ENCODE measurements around the gene ZNF732.

- TF ChIP-seq, protein P1, sequence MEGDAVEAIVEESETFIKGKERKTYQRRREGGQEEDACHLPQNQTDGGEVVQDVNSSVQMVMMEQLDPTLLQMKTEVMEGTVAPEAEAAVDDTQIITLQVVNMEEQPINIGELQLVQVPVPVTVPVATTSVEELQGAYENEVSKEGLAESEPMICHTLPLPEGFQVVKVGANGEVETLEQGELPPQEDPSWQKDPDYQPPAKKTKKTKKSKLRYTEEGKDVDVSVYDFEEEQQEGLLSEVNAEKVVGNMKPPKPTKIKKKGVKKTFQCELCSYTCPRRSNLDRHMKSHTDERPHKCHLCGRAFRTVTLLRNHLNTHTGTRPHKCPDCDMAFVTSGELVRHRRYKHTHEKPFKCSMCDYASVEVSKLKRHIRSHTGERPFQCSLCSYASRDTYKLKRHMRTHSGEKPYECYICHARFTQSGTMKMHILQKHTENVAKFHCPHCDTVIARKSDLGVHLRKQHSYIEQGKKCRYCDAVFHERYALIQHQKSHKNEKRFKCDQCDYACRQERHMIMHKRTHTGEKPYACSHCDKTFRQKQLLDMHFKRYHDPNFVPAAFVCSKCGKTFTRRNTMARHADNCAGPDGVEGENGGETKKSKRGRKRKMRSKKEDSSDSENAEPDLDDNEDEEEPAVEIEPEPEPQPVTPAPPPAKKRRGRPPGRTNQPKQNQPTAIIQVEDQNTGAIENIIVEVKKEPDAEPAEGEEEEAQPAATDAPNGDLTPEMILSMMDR (IDR thresholded peaks at IDR 0.05; ENCODE audit: poor library complexity, severe bottlenecking), result no peak
- TF ChIP-seq POLR2AphosphoS5 (IDR thresholded peaks at IDR 0.05), result no peak
These were observed 63.0 kb downstream of the ZNF732 start for GRCh38 chr4:242121-242848.

Data from neural cell (in vitro differentiated cells).